ENCODE data around the gene RSF1. TPM values are rescaled to one million over a fixed set of nuclear protein-coding genes. Genes with fewer than 3 reads are reported as not detected.

RSF1 gene
- total and polyA plus RNA-seq, 4 experiments from 2014 or later = 13.0 to 106 (median 78.4) TPM

- H3K9me3 ChIP-seq (ENCODE audit: control insufficient read depth in 1 of 2, low read length in 2 of 2) = no peaks in the 10 kb centered on the region
- Mint-ChIP-seq H3K27ac (peak overlapping the region in 1 of 7 donors; percentile 43), H3K4me3 (no peak overlapping the region), H3K4me1 (peaks cover 0 to 9% (median 3%) of the 10 kb centered on the region in 4 donors), H3K27me3 (no peaks in the 10 kb centered on the region), H3K9me3 (peaks cover 0 to 2% (median 0%) of the 10 kb centered on the region in 8 donors), H3K36me3 (peaks cover 36 to 67% of the 10 kb centered on the region in 2 donors)
- H3K27me3 ChIP-seq (ENCODE audit: insufficient read depth, low read length) = no peaks in the 10 kb centered on the region
- peaks cover 31% of the 10 kb centered on the region for H3K36me3 ChIP-seq (ENCODE audit: insufficient read depth, low read length)
- DNase-seq = no peak
- no peak overlapping the region for H3K27ac ChIP-seq (ENCODE audit: low read depth, low read length)
- no peaks in the 10 kb centered on the region for H3K4me1 ChIP-seq (ENCODE audit: insufficient read depth, low read length)
- intact Hi-C loops (cut with micrococcal nuclease) = no loop called here
- POLR2A ChIA-PET (ENCODE audit: partially characterized antibody) = no interaction called here
- CTCF ChIA-PET (ENCODE audit: partially characterized antibody) = no interaction called here
- H3K4me3 ChIP-seq (ENCODE audit: low read length in 2 of 2) = no peak overlapping the region
Measured at GRCh38 chr11:77698896-77699295, 121.6 kb downstream of the RSF1 start.

DNA sequence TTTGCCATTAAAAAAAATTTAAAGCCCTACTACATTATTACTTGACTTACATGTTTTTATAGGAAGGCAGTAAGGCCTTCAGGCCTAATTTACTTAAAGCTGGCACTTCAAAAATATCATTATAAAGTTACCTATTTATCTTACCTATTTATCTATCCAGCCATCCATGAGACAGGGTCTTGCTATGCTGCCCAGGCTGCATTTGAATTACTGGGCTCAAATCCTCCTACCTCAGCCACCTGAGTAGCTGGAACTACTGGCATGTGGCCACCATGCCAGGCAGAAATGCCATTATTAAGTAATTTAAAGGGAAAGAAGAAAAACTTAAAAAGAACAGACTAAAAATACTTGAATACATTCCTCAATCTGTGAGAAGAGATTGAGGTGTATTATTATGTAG, 122.7 kb downstream of the RSF1 start:
- Histone ChIP-seq H3K9me3 (ENCODE audit: control insufficient read depth in 1 of 2, low read length in 2 of 2) (no peaks in the 10 kb centered on the region), H3K27ac (ENCODE audit: low read depth, low read length) (no peak overlapping the region), H3K4me3 (ENCODE audit: low read length in 2 of 2) (no peak overlapping the region), H3K36me3 (ENCODE audit: insufficient read depth, low read length) (peaks cover 35% of the 10 kb centered on the region), H3K27me3 (ENCODE audit: insufficient read depth, low read length) (no peaks in the 10 kb centered on the region), H3K4me1 (ENCODE audit: insufficient read depth, low read length) (no peaks in the 10 kb centered on the region)
- H3K27ac Mint-ChIP-seq = no peak overlapping the region
- peaks cover 0 to 9% (median 4%) of the 10 kb centered on the region in 4 donors for H3K4me1 Mint-ChIP-seq
- peaks cover 41 to 69% of the 10 kb centered on the region in 2 donors for H3K36me3 Mint-ChIP-seq
- H3K4me3 Mint-ChIP-seq = no peak overlapping the region
- no peaks in the 10 kb centered on the region for H3K27me3 Mint-ChIP-seq
- intact Hi-C loops (cut with micrococcal nuclease) = no loop called here
- ChIA-PET CTCF (ENCODE audit: partially characterized antibody) (no interaction called here), POLR2A (ENCODE audit: partially characterized antibody) (no interaction called here)
- H3K9me3 Mint-ChIP-seq = peaks cover 0 to 2% (median 0%) of the 10 kb centered on the region in 8 donors
- DNase-seq = no peak

DNA sequence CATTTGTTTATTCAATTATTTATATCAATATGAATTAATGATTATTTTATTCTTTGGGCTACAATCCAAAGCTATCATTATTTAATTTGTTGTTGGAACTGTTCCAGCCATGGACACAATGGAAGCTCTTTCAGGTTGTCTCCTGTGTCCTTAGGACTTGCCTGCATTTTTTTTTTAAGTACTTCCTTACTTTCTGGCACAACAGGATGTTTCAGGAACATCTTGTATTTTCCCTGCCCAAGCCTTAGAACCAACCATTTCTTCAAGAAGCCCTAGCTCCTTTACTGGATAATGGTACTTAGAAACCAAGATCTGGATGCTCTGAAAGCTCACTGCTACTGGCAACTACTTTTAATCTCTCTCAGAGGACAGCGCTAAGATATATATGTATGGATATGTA, 125.1 kb downstream of the RSF1 start:
- H3K4me3 ChIP-seq (ENCODE audit: low read length in 2 of 2) = no peak overlapping the region
- intact Hi-C loops (cut with micrococcal nuclease) = no loop called here
- peaks cover 48% of the 10 kb centered on the region for H3K36me3 ChIP-seq (ENCODE audit: insufficient read depth, low read length)
- CTCF ChIA-PET (ENCODE audit: partially characterized antibody) = no interaction called here
- peak overlapping the region in 1 of 7 donors; percentile 37 for H3K27ac Mint-ChIP-seq
- no peaks in the 10 kb centered on the region for H3K27me3 Mint-ChIP-seq
- H3K4me1 ChIP-seq (ENCODE audit: insufficient read depth, low read length) = no peaks in the 10 kb centered on the region
- no peak for DNase-seq
- no peak overlapping the region for H3K4me3 Mint-ChIP-seq
- POLR2A ChIA-PET (ENCODE audit: partially characterized antibody) = no interaction called here
- H3K9me3 ChIP-seq (ENCODE audit: control insufficient read depth in 1 of 2, low read length in 2 of 2) = no peaks in the 10 kb centered on the region
- no peak overlapping the region for H3K27ac ChIP-seq (ENCODE audit: low read depth, low read length)
- no peaks in the 10 kb centered on the region for H3K27me3 ChIP-seq (ENCODE audit: insufficient read depth, low read length)
- H3K4me1 Mint-ChIP-seq = peaks cover 0 to 3% (median 1%) of the 10 kb centered on the region in 4 donors
- H3K36me3 Mint-ChIP-seq = peaks cover 37 to 71% of the 10 kb centered on the region in 2 donors
- H3K9me3 Mint-ChIP-seq = no peaks in the 10 kb centered on the region

GRCh38 chr11:77690649-77691048, 129.9 kb downstream of the RSF1 start:
- intact Hi-C loops (cut with micrococcal nuclease) = no loop called here
- Mint-ChIP-seq H3K4me3 (no peak overlapping the region), H3K9me3 (no peaks in the 10 kb centered on the region), H3K27me3 (no peaks in the 10 kb centered on the region), H3K36me3 (peaks cover 37 to 73% of the 10 kb centered on the region in 2 donors), H3K4me1 (peaks cover 0 to 2% (median 2%) of the 10 kb centered on the region in 4 donors), H3K27ac (no peak overlapping the region)
- Histone ChIP-seq H3K4me3 (ENCODE audit: low read length in 2 of 2) (no peak overlapping the region), H3K4me1 (ENCODE audit: insufficient read depth, low read length) (no peaks in the 10 kb centered on the region), H3K36me3 (ENCODE audit: insufficient read depth, low read length) (peaks cover 29% of the 10 kb centered on the region), H3K27me3 (ENCODE audit: insufficient read depth, low read length) (no peaks in the 10 kb centered on the region), H3K27ac (ENCODE audit: low read depth, low read length) (no peak overlapping the region), H3K9me3 (ENCODE audit: control insufficient read depth in 1 of 2, low read length in 2 of 2) (no peaks in the 10 kb centered on the region)
- ChIA-PET CTCF (ENCODE audit: partially characterized antibody) (no interaction called here), POLR2A (ENCODE audit: partially characterized antibody) (no interaction called here)
- DNase-seq = no peak

DNA sequence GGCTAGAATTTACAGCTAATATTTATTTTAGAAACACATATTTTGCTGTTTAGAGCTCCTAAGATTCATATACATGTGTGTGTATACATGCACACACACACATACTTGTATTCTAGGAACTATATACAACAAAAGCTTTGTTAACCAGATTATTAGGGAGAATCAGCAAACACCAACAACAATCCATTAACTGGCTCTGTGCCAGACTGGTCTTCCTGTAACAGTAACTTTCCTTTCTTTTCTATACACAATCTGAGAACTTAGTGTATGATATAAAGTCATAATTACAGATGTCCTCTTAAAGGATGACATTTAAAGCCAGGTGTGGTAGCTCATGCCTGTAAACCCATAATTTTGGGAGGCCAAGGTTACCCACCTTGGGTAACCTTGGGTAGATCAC, 133.4 kb downstream of the RSF1 start:
- intact Hi-C loops (cut with micrococcal nuclease) = no loop called here
- Histone ChIP-seq H3K27ac (ENCODE audit: low read depth, low read length) (no peak overlapping the region), H3K4me3 (ENCODE audit: low read length in 2 of 2) (no peak overlapping the region), H3K27me3 (ENCODE audit: insufficient read depth, low read length) (no peaks in the 10 kb centered on the region), H3K9me3 (ENCODE audit: control insufficient read depth in 1 of 2, low read length in 2 of 2) (no peaks in the 10 kb centered on the region), H3K4me1 (ENCODE audit: insufficient read depth, low read length) (no peaks in the 10 kb centered on the region), H3K36me3 (ENCODE audit: insufficient read depth, low read length) (peaks cover 37% of the 10 kb centered on the region)
- Mint-ChIP-seq H3K9me3 (no peaks in the 10 kb centered on the region), H3K4me1 (peaks cover 0 to 2% (median 0%) of the 10 kb centered on the region in 4 donors), H3K36me3 (peaks cover 42 to 74% of the 10 kb centered on the region in 2 donors), H3K4me3 (no peak overlapping the region), H3K27me3 (no peaks in the 10 kb centered on the region), H3K27ac (peak overlapping the region in 2 of 7 donors; percentile 31 to 47)
- ChIA-PET CTCF (ENCODE audit: partially characterized antibody) (no interaction called here), POLR2A (ENCODE audit: partially characterized antibody) (no interaction called here)
- no peak for DNase-seq

DNA sequence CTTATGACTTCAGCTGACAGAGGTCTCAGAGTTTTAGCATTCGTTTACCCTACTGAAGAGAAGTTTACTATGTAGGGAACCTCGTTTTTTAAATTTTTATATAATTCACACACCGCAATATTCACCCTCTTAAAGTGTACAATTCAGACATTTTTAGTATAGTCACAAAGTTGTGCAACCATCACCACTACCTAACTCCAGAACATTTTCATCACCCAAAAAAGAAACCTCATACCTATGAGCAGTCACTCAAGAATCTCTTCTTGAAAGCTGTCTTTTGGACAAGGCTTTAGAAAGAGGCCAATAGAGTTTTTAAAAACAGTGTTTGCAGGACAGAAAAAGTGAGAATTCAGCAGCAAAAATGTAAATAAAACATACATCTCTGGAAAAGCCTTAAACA, 143.4 kb downstream of the RSF1 start:
- H3K27ac ChIP-seq (ENCODE audit: low read depth, low read length) = no peak overlapping the region
- no peaks in the 10 kb centered on the region for H3K27me3 ChIP-seq (ENCODE audit: insufficient read depth, low read length)
- Mint-ChIP-seq H3K4me3 (no peak overlapping the region), H3K27me3 (no peaks in the 10 kb centered on the region), H3K27ac (no peak overlapping the region), H3K4me1 (peaks cover 0 to 2% (median 0%) of the 10 kb centered on the region in 4 donors), H3K36me3 (peaks cover 64 to 77% of the 10 kb centered on the region in 2 donors), H3K9me3 (peaks cover 0 to 2% (median 0%) of the 10 kb centered on the region in 8 donors)
- no peaks in the 10 kb centered on the region for H3K4me1 ChIP-seq (ENCODE audit: insufficient read depth, low read length)
- ChIA-PET POLR2A (ENCODE audit: partially characterized antibody) (no interaction called here), CTCF (ENCODE audit: partially characterized antibody) (no interaction called here)
- intact Hi-C loops (cut with micrococcal nuclease) = no loop called here
- no peak overlapping the region for H3K4me3 ChIP-seq (ENCODE audit: low read length in 2 of 2)
- DNase-seq = no peak
- H3K9me3 ChIP-seq (ENCODE audit: control insufficient read depth in 1 of 2, low read length in 2 of 2) = no peaks in the 10 kb centered on the region
- peaks cover 57% of the 10 kb centered on the region for H3K36me3 ChIP-seq (ENCODE audit: insufficient read depth, low read length)

DNA sequence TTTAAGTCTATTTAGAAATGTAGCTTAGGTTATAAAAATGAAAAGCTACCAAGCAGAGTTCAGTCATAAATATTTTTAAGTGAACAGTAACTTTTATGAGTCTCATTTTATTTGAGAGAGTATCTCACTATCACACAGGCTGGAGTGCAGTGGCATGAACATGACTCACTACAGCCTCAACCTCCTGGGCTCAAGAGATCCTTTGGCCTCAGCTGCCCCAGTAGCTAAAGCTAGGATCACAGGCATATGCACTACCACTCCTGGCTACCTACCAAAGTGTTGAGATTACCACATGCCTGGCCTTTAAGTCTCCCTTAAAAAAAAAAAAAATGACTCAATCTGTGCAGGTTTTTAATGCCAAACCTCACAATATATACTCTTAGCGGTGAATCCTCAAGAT, 148.3 kb downstream of the RSF1 start:
- no peak for DNase-seq
- Histone ChIP-seq H3K9me3 (ENCODE audit: control insufficient read depth in 1 of 2, low read length in 2 of 2) (no peaks in the 10 kb centered on the region), H3K27ac (ENCODE audit: low read depth, low read length) (no peak overlapping the region), H3K27me3 (ENCODE audit: insufficient read depth, low read length) (no peaks in the 10 kb centered on the region), H3K4me3 (ENCODE audit: low read length in 2 of 2) (no peak overlapping the region), H3K4me1 (ENCODE audit: insufficient read depth, low read length) (no peaks in the 10 kb centered on the region), H3K36me3 (ENCODE audit: insufficient read depth, low read length) (peaks cover 66% of the 10 kb centered on the region)
- Mint-ChIP-seq H3K9me3 (peaks cover 0 to 4% (median 0%) of the 10 kb centered on the region in 8 donors), H3K27me3 (no peaks in the 10 kb centered on the region), H3K27ac (peak overlapping the region in 1 of 7 donors; percentile 69), H3K36me3 (peaks cover 84 to 86% of the 10 kb centered on the region in 2 donors), H3K4me3 (no peak overlapping the region), H3K4me1 (peaks cover 0 to 4% (median 2%) of the 10 kb centered on the region in 4 donors)
- CTCF ChIA-PET (ENCODE audit: partially characterized antibody) = no interaction called here
- POLR2A ChIA-PET (ENCODE audit: partially characterized antibody) = no interaction called here
- intact Hi-C loops (cut with micrococcal nuclease) = no loop called here

Data from CD4-positive, alpha-beta memory T cell (primary cell).